ENCODE results near the gene TRPM3. TPM values are rescaled to one million over a fixed set of nuclear protein-coding genes. Genes with fewer than 3 reads are reported as not detected.

Gene TRPM3
- total RNA-seq, 4 donors from 2014 or later = 0.07 to 0.66 TPM; not detected in 2

DNA sequence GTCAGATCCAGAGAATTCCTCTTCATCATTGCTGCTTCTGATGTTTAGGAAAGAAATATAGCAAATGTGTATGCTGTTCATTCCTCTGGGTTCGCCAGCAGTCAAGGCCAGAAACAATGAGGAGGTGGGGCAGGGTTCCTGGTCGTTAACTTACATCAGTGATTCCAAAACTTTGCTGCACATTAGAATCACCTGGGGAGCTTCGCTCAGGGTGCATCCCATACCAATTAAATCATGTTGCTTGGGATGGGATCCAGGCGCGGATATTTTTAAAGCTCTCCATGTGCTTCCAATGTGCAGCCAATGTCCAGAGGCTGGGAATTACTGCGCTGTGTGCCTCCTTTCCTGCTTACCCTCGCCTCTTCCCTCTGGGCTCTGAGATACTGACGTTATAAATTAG, 479.1 kb downstream of the TRPM3 start:
- no peak for DNase-seq
- no peak overlapping the region for H3K4me3 ChIP-seq
- H3K27ac ChIP-seq = no peak overlapping the region
- TF ChIP-seq, protein P1, sequence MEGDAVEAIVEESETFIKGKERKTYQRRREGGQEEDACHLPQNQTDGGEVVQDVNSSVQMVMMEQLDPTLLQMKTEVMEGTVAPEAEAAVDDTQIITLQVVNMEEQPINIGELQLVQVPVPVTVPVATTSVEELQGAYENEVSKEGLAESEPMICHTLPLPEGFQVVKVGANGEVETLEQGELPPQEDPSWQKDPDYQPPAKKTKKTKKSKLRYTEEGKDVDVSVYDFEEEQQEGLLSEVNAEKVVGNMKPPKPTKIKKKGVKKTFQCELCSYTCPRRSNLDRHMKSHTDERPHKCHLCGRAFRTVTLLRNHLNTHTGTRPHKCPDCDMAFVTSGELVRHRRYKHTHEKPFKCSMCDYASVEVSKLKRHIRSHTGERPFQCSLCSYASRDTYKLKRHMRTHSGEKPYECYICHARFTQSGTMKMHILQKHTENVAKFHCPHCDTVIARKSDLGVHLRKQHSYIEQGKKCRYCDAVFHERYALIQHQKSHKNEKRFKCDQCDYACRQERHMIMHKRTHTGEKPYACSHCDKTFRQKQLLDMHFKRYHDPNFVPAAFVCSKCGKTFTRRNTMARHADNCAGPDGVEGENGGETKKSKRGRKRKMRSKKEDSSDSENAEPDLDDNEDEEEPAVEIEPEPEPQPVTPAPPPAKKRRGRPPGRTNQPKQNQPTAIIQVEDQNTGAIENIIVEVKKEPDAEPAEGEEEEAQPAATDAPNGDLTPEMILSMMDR (IDR thresholded peaks at IDR 0.05 in 4 of 5, conservative IDR thresholded peaks at IDR 0.05 in 1 of 5) = no peak
- no peak for TF ChIP-seq POLR2A (IDR thresholded peaks at IDR 0.05)
- no peaks in the 10 kb centered on the region for H3K27me3 ChIP-seq
- in situ Hi-C loops (cut with MboI; ENCODE audit: low sequenced_read_pairs in 4 of 4) = loop anchor here in 3 of 4 donors (5.0 to 25.0 kb wide), 3 partner anchors 605 to 620 kb away; no protein-coding TSS in a partner anchor
- H3K36me3 ChIP-seq = no peaks in the 10 kb centered on the region
- no peak for ATAC-seq
- intact Hi-C loops (cut with DNase I; ENCODE audit: low total_unique reads) = loop anchor here (5.0 kb wide), 1 partner anchor 360 kb away; no protein-coding TSS in a partner anchor
- H3K4me1 ChIP-seq = no peaks in the 10 kb centered on the region
- no peaks in the 10 kb centered on the region for H3K9me3 ChIP-seq

DNA sequence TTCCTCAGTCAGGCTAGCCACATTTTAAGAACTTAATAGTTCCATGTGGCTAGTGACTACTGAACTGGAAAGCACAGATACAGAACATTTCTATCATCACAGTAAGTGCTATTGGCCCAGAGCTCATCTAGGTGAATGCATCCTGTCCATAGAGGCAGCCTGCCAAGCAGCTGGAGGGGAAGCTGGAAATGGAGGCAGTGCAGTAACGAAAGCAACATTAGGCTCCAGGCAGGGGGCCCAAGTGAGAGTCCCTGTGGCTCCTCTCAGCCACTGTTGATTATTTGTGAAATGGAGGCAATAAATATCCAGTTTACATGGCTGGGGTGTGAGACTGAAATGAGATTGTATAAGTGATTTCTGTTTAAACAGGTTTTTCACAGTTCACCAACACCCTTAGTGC, 479.8 kb downstream of the TRPM3 start:
- H3K9me3 ChIP-seq = no peaks in the 10 kb centered on the region
- no peak for TF ChIP-seq POLR2A (IDR thresholded peaks at IDR 0.05)
- TF ChIP-seq, protein P1 (IDR thresholded peaks at IDR 0.05 in 4 of 5, conservative IDR thresholded peaks at IDR 0.05 in 1 of 5) = no peak

DNA sequence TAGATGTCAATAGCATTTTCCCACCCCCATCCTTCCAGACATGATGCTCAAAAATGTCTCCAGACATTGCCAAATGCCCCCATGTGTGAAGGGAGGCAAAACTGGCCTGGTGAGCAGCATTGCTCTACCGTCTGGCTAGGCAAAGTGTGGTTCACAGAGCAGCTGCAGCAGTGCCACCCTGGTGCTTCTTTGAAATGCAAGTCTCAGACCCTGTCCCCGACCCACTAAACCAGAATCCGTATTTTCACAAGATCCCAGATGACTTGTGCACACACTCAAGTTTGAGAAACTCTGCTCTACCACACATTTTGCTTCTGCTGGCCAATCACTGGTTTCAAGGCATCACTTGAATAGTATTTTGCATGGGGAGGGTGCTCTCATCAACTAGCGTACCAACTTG, 480.4 kb downstream of the TRPM3 start:
- no peak overlapping the region for H3K27ac ChIP-seq
- no peaks in the 10 kb centered on the region for H3K36me3 ChIP-seq
- in situ Hi-C loops (cut with MboI; ENCODE audit: low sequenced_read_pairs in 4 of 4) = loop anchor here in 3 of 4 donors (5.0 to 25.0 kb wide), 3 partner anchors 606 to 621 kb away; no protein-coding TSS in a partner anchor
- H3K9me3 ChIP-seq = no peaks in the 10 kb centered on the region
- intact Hi-C loops (cut with DNase I; ENCODE audit: low total_unique reads) = loop anchor here (5.0 kb wide), 1 partner anchor 361 kb away; no protein-coding TSS in a partner anchor
- H3K4me1 ChIP-seq = no peaks in the 10 kb centered on the region
- ATAC-seq (no peak), DNase-seq (no peak)
- TF ChIP-seq POLR2A (IDR thresholded peaks at IDR 0.05) = no peak
- TF ChIP-seq, protein P1 (IDR thresholded peaks at IDR 0.05 in 4 of 5, conservative IDR thresholded peaks at IDR 0.05 in 1 of 5) = no peak
- H3K27me3 ChIP-seq = no peaks in the 10 kb centered on the region
- H3K4me3 ChIP-seq = no peak overlapping the region

More for the DNA sequence above, 479.8 kb downstream of the TRPM3 start:
- ATAC-seq = no peak
- H3K27me3 ChIP-seq = no peaks in the 10 kb centered on the region
- no peaks in the 10 kb centered on the region for H3K4me1 ChIP-seq
- in situ Hi-C loops (cut with MboI; ENCODE audit: low sequenced_read_pairs in 4 of 4) (loop anchor here in 3 of 4 donors (5.0 to 25.0 kb wide), 3 partner anchors 606 to 621 kb away; no protein-coding TSS in a partner anchor), intact Hi-C loops (cut with DNase I; ENCODE audit: low total_unique reads) (loop anchor here (5.0 kb wide), 1 partner anchor 361 kb away; no protein-coding TSS in a partner anchor)
- no peaks in the 10 kb centered on the region for H3K36me3 ChIP-seq
- H3K4me3 ChIP-seq = no peak overlapping the region
- no peak overlapping the region for H3K27ac ChIP-seq
- no peak for DNase-seq

DNA sequence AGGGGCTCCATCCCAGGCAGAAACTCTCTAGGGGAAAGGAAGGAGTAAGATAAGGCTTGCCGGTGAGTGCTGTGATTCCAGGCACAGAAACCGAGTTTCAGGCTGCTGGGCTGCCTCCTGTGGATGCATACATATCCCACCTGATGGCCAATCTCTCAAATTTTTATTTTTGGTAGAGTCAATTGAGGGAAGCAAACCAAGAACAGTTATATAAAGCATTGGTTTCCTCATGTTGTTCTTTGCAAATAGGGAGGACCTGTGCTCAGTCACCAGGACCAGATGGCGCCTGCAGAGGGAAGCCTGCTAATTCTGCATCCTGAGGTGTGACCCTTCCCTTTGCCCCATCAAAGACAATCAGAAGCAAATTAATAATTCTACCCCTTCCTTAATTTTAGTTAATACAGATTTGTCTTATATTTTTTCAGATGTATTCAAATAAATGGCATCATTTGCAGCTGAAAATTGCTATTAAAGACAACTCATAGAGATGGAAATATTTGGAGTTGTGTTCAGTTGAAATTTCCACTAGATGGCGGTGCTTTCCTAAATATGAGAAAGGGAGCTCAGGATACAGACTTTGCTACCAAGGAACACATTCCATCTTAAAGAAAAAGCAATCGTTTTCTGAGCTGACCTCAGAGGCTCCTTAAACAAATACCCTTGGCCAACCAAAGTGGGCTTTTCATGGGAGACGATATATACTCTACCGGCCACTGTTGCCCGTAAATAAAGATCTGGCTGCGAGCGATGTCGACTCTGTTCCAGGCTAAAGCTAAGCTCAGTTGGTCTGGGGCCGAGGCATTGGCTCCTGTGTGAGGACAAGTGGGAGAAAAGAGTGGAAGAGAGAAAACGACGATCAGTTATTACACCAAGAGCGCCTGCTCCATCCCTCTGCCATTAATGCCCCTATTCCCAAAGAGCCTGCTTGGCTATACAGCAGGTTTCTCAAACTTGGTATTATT, 481.3 kb downstream of the TRPM3 start:
- H3K27ac ChIP-seq = no peak overlapping the region
- H3K4me3 ChIP-seq = no peak overlapping the region
- TF ChIP-seq POLR2A (IDR thresholded peaks at IDR 0.05) = no peak
- TF ChIP-seq, protein P1 (IDR thresholded peaks at IDR 0.05 in 4 of 5, conservative IDR thresholded peaks at IDR 0.05 in 1 of 5) = peak in 4 of 5 experiments; percentile 43 to 58 (median 54)
- no peak for DNase-seq
- no peaks in the 10 kb centered on the region for H3K27me3 ChIP-seq
- intact Hi-C loops (cut with DNase I; ENCODE audit: low total_unique reads) = loop anchor here (5.0 kb wide), 1 partner anchor 362 kb away; no protein-coding TSS in a partner anchor
- no peaks in the 10 kb centered on the region for H3K9me3 ChIP-seq
- H3K36me3 ChIP-seq = no peaks in the 10 kb centered on the region
- no peaks in the 10 kb centered on the region for H3K4me1 ChIP-seq
- ATAC-seq = peak; percentile 69 to 75
- in situ Hi-C loops (cut with MboI; ENCODE audit: low sequenced_read_pairs in 4 of 4) = loop anchor here in 3 of 4 donors (5.0 to 25.0 kb wide), 3 partner anchors 607 to 622 kb away; no protein-coding TSS in a partner anchor

Measured in gastrocnemius medialis (tissue), 4 donors.